ENCODE measurements around the gene GAB1. TPM values are rescaled to one million over a fixed set of nuclear protein-coding genes. Genes with fewer than 3 reads are reported as not detected.

GAB1 gene
- total RNA-seq, 1 donor from 2014 or later: 5.0 TPM

DNA sequence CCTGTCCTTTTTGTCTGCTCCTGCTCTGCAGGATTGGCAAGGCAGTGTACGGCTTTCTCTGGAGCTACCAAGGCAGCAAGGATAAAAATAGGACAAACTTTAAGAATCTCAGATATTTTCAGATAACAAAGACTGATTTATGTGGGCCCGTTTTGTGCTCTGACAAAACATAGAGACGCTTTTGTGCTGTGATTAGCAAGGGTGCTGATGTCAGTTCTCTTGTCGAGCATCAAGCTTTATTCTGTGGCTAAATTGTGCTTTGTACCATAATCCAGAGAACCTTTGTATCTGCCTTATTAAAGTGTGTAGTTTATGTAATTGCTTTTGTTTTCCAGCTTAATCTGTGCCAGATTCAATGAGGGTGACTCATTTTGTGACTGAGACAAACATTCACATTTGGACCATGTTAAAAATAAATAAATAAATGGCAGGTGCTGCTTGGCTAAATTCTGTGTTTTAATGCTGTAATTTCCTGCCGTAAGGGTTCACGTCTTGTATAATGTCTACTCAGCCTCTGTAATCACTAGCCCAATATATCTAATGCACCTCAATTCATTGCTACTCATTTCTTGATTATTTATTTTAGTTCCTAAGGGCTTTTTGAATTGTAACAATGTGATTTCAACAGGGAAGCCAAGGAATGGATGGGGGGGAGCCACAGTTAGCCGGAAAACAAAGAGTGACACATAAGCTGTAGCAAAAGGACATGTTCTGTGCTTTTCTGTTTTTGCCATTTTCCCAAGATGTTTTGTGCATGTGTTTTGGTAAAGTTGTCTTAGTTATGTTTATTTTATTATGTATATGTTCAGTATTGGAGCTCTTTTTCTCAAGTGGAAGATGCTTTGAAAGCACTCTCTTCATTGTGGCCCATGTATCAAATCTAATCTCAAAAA is 75.1 kb downstream of the GAB1 start:
- Histone ChIP-seq H3K4me3 (ENCODE audit: low read depth, low read length) (no peak overlapping the region), H3K27me3 (ENCODE audit: control insufficient read depth, insufficient read depth, low read length) (no peaks in the 10 kb centered on the region), H3K36me3 (ENCODE audit: control insufficient read depth, insufficient read depth, low read length) (peaks cover 1% of the 10 kb centered on the region)
- no peak for TF ChIP-seq CTCF (IDR thresholded peaks at IDR 0.05; ENCODE audit: insufficient read depth, low read length, severe bottlenecking)
- FAIRE-seq: no peak
- DNase-seq (ENCODE audit: low read depth): no peak

DNA sequence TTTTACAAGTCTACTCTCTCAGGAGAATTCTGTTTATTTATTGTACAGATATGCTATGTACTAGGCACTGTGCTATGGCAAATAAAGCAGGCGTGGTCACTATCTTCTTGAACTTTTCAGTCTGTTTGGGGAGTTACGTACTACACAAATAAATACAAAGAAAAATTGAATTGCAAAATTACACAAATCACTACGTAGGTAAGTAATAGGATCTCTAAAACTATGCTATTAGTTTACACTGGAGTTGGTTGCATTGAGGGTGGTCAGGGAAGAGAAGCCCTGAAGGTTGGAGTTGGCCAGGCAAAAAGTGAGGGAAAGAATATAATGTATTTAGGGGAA is 75.7 kb downstream of the GAB1 start:
- no peak for TF ChIP-seq CTCF (IDR thresholded peaks at IDR 0.05; ENCODE audit: insufficient read depth, low read length, severe bottlenecking)
- Histone ChIP-seq H3K4me3 (ENCODE audit: low read depth, low read length) (no peak overlapping the region), H3K36me3 (ENCODE audit: control insufficient read depth, insufficient read depth, low read length) (peaks cover 3% of the 10 kb centered on the region), H3K27me3 (ENCODE audit: control insufficient read depth, insufficient read depth, low read length) (no peaks in the 10 kb centered on the region)
- FAIRE-seq (no peak), DNase-seq (ENCODE audit: low read depth) (no peak)

DNA sequence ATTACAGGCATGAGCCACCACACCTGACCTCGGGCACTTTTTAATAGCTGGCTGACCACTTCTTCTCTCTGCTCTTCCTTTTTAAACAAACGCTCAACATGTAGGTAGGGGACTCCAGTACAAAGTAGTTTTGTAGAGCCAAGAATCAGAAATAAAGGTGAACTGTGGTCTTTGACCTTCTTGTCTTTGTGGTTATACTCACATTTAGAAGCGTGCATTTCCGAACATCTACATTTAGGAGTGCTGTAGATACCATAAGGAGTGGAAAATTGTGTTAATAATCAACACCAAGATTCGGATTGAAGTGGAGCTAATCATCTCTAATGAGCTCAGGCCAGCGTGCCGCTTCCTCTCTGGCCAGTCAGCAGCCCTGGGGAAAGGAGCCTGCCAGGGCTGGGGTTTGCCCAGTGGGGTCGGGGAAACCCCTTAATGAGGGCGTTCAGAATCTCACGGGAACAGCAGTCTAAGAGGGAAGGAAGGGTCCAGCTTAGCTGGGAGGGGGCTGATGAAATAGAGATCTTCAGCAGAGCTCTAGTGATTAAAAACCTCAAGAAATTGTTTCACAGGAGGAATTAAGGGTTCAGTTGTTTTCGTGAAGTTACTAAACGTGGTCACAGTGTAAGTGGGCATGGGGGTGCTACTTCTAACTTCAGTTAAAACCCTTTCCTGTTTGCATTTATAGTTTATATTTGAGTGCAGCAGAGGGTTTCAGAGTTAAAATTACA is 81.2 kb downstream of the GAB1 start:
- DNase-seq (ENCODE audit: low read depth) (no peak), FAIRE-seq (no peak)
- peaks cover 3% of the 10 kb centered on the region for H3K36me3 ChIP-seq (ENCODE audit: control insufficient read depth, insufficient read depth, low read length)
- no peak overlapping the region for H3K4me3 ChIP-seq (ENCODE audit: low read depth, low read length)
- H3K27me3 ChIP-seq (ENCODE audit: control insufficient read depth, insufficient read depth, low read length): no peaks in the 10 kb centered on the region
- no peak for TF ChIP-seq CTCF (IDR thresholded peaks at IDR 0.05; ENCODE audit: insufficient read depth, low read length, severe bottlenecking)

- no peak for TF ChIP-seq CTCF (IDR thresholded peaks at IDR 0.05; ENCODE audit: insufficient read depth, low read length, severe bottlenecking)
- H3K27me3 ChIP-seq (ENCODE audit: control insufficient read depth, insufficient read depth, low read length): no peaks in the 10 kb centered on the region
- FAIRE-seq (no peak), DNase-seq (ENCODE audit: low read depth) (no peak)
- H3K36me3 ChIP-seq (ENCODE audit: control insufficient read depth, insufficient read depth, low read length): peaks cover 3% of the 10 kb centered on the region
- H3K4me3 ChIP-seq (ENCODE audit: low read depth, low read length): no peak overlapping the region
Measured at GRCh38 chr4:143420227-143420626, 83.6 kb downstream of the GAB1 start.

GRCh38 chr4:143421609-143422008 is 84.9 kb downstream of the GAB1 start:
- no peak overlapping the region for H3K4me3 ChIP-seq (ENCODE audit: low read depth, low read length)
- TF ChIP-seq CTCF (IDR thresholded peaks at IDR 0.05; ENCODE audit: insufficient read depth, low read length, severe bottlenecking): no peak
- no peak for DNase-seq (ENCODE audit: low read depth)
- FAIRE-seq: no peak
- H3K27me3 ChIP-seq (ENCODE audit: control insufficient read depth, insufficient read depth, low read length): no peaks in the 10 kb centered on the region
- H3K36me3 ChIP-seq (ENCODE audit: control insufficient read depth, insufficient read depth, low read length): peaks cover 1% of the 10 kb centered on the region

All from bronchial epithelial cell (primary cell).